Neural cell (in vitro differentiated cells): Measurements from ENCODE around the gene IL22RA2. TPM values are rescaled to one million over a fixed set of nuclear protein-coding genes. Genes with fewer than 3 reads are reported as not detected.

Experiments
- H2AFZ ChIP-seq: fragments of 200-600, 300-800 bp; sonication (generic), shearing (Covaris generic); 2 replicates; pipeline ENCODE4 v1.6.0; 2014; ENCODE audit warnings: low read depth, mild to moderate bottlenecking, antibody characterized with exemption, low read length, moderate library complexity
- H3F3A ChIP-seq: fragments of 200-600 bp; shearing (Covaris generic); 2 replicates; pipeline ENCODE4 v1.6.1; 2016; ENCODE audit warnings: mild to moderate bottlenecking, moderate library complexity, mixed read lengths, antibody characterized with exemption, low read length; ENCODE audit not compliant: insufficient read depth, poor library complexity, severe bottlenecking
- H3K27ac ChIP-seq: fragments of 200-600, 300-800 bp; sonication (generic), shearing (Covaris generic); 2 replicates; pipeline ENCODE4 v1.5.1; 2014; ENCODE audit warnings: mild to moderate bottlenecking, low read length, moderate library complexity
- H3K27me3 ChIP-seq: fragments of 300-800, 200-600 bp; sonication (generic), shearing (Covaris generic); 2 replicates; pipeline ENCODE4 v1.6.0; 2014; ENCODE audit warnings: mild to moderate bottlenecking, low read depth, low read length, moderate library complexity; ENCODE audit not compliant: insufficient read depth
- H3K36me3 ChIP-seq: fragments of 300-800, 200-600 bp; sonication (generic), shearing (Covaris generic); 2 replicates; pipeline ENCODE4 v1.5.1; 2014; ENCODE audit warnings: mild to moderate bottlenecking, antibody characterized with exemption, low read length, moderate library complexity; ENCODE audit not compliant: insufficient read depth
- H3K4me2 ChIP-seq: fragments of 300-800, 200-600 bp; sonication (generic), shearing (Covaris generic); 2 replicates; pipeline ENCODE4 v1.6.0; 2014; ENCODE audit warnings: mild to moderate bottlenecking, low read length
- H3K4me3 ChIP-seq: fragments of 300-800, 200-600 bp; sonication (generic), shearing (Covaris generic); 2 replicates; pipeline ENCODE4 v1.5.1; 2014; ENCODE audit warnings: mild to moderate bottlenecking, low read length, moderate library complexity
- H3K79me2 ChIP-seq: fragments of 200-600 bp; shearing (Covaris generic); replicated peaks from 2 replicates; pipeline ENCODE4 v1.6.0; 2014; ENCODE audit warnings: mild to moderate bottlenecking, low read length, moderate library complexity; ENCODE audit not compliant: insufficient read depth
- H3K9ac ChIP-seq: fragments of 300-800, 200-600 bp; sonication (generic), shearing (Covaris generic); 2 replicates; pipeline ENCODE4 v1.6.1; 2016; ENCODE audit warnings: mild to moderate bottlenecking, low read length, mixed read lengths
- H3K9me2 ChIP-seq: fragments of 200-600 bp; shearing (Covaris generic); 2 replicates; pipeline ENCODE4 v1.6.1; 2016; ENCODE audit warnings: mild to moderate bottlenecking, low read length, mixed read lengths; ENCODE audit not compliant: insufficient read depth
- H3K9me3 ChIP-seq: fragments of 200-600, 300-800 bp; sonication (generic), shearing (Covaris generic); 2 replicates; pipeline ENCODE4 v1.6.1; 2016; ENCODE audit warnings: mild to moderate bottlenecking, mixed run types, low read length, moderate library complexity, mixed read lengths
- H4K20me1 ChIP-seq: fragments of 200-600 bp; shearing (Covaris generic); 2 replicates; pipeline ENCODE4 v1.6.1; 2016; ENCODE audit warnings: mild to moderate bottlenecking, mixed run types; ENCODE audit not compliant: insufficient read depth
- EP300 ChIP-seq: fragments of 450-650 bp; conservative IDR thresholded peaks from 2 replicates; pipeline ENCODE4 v1.6.1; 2014; ENCODE audit warnings: antibody characterized with exemption, mild to moderate bottlenecking, moderate library complexity; ENCODE audit not compliant: poor library complexity, severe bottlenecking
- EZH2 ChIP-seq: fragments of 200-600, 300-800 bp; shearing (Covaris generic), sonication (generic); IDR thresholded peaks from 2 replicates; pipeline ENCODE4 v1.6.1; 2014; ENCODE audit warnings: antibody characterized with exemption, low read length, borderline replicate concordance, mild to moderate bottlenecking; ENCODE audit not compliant: insufficient read depth, poor library complexity, severe bottlenecking
- MXI1 ChIP-seq: fragments of 450-650 bp; conservative IDR thresholded peaks from 2 replicates; pipeline ENCODE4 v1.6.1; 2014; ENCODE audit warnings: antibody characterized with exemption, mild to moderate bottlenecking; ENCODE audit not compliant: poor library complexity, severe bottlenecking
- POLR2AphosphoS5 ChIP-seq: IDR thresholded peaks from 2 replicates; pipeline ENCODE4 v1.6.1; 2012
- RAD21 ChIP-seq: fragments of 450-650 bp; conservative IDR thresholded peaks from 2 replicates; pipeline ENCODE4 v1.6.1; 2014; ENCODE audit warnings: antibody characterized with exemption, mild to moderate bottlenecking, moderate library complexity
- SMC3 ChIP-seq: fragments of 450-650 bp; conservative IDR thresholded peaks from 2 replicates; pipeline ENCODE4 v1.6.1; 2014; ENCODE audit warnings: antibody characterized with exemption, mild to moderate bottlenecking, moderate library complexity; ENCODE audit not compliant: poor library complexity
- TAF1 ChIP-seq: IDR thresholded peaks from 2 replicates; pipeline ENCODE4 v1.6.1; 2012; ENCODE audit warnings: low read depth
- polyA plus RNA-seq: library from polyadenylated mRNA; depleted of rRNA; stranded (reverse); fragments of >200 nt; gene quantifications from 2 replicates; pipeline ENCODE4 v1.2.3, GENCODE V29; 2014
- TF ChIP-seq, protein P1 (sequence below): fragments of 450-650 bp; IDR thresholded peaks from 2 replicates; pipeline ENCODE4 v1.5.1; 2014; ENCODE audit warnings: antibody characterized with exemption, mild to moderate bottlenecking, moderate library complexity; ENCODE audit not compliant: poor library complexity, severe bottlenecking
- TF ChIP-seq, protein P2 (sequence below): IDR thresholded peaks from 2 replicates; pipeline ENCODE4 v1.6.1; 2012; ENCODE audit warnings: borderline replicate concordance

IL22RA2 gene
- polyA plus RNA-seq, 1 donor from 2014 or later: not detected

DNA sequence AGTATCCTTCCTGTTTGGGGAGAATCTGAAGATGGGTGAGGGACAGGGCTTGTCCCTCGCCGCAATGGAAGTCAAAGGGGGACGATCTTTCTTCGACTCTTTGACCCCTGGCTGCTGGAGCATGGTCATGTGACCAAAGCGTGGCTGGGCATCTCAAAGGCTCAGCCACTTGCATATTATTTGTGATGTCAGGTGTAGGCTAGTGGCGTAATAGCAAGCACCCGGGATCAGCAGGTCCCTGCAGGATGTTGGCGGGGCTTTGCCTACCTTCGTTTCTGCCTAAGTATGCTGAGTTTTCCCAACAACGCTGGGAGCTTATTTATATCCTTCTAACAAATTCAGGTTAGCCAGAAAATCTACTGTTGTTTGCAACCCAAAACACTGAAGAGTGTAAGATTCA lies 78.4 kb downstream of the IL22RA2 start:
- H3K79me2 ChIP-seq: no peaks in the 10 kb centered on the region
- no peaks in the 10 kb centered on the region for H3K36me3 ChIP-seq
- no peaks in the 10 kb centered on the region for H3F3A ChIP-seq
- no peaks in the 10 kb centered on the region for H3K27me3 ChIP-seq
- no peak overlapping the region for H3K4me3 ChIP-seq
- no peak overlapping the region for H3K9ac ChIP-seq
- no peak overlapping the region for H2AFZ ChIP-seq
- TF ChIP-seq EP300 (no peak), RAD21 (no peak), MXI1 (no peak), TAF1 (no peak), POLR2AphosphoS5 (no peak), SMC3 (no peak), EZH2 (no peak)
- TF ChIP-seq, protein P1, sequence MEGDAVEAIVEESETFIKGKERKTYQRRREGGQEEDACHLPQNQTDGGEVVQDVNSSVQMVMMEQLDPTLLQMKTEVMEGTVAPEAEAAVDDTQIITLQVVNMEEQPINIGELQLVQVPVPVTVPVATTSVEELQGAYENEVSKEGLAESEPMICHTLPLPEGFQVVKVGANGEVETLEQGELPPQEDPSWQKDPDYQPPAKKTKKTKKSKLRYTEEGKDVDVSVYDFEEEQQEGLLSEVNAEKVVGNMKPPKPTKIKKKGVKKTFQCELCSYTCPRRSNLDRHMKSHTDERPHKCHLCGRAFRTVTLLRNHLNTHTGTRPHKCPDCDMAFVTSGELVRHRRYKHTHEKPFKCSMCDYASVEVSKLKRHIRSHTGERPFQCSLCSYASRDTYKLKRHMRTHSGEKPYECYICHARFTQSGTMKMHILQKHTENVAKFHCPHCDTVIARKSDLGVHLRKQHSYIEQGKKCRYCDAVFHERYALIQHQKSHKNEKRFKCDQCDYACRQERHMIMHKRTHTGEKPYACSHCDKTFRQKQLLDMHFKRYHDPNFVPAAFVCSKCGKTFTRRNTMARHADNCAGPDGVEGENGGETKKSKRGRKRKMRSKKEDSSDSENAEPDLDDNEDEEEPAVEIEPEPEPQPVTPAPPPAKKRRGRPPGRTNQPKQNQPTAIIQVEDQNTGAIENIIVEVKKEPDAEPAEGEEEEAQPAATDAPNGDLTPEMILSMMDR: no peak
- TF ChIP-seq, protein P2, sequence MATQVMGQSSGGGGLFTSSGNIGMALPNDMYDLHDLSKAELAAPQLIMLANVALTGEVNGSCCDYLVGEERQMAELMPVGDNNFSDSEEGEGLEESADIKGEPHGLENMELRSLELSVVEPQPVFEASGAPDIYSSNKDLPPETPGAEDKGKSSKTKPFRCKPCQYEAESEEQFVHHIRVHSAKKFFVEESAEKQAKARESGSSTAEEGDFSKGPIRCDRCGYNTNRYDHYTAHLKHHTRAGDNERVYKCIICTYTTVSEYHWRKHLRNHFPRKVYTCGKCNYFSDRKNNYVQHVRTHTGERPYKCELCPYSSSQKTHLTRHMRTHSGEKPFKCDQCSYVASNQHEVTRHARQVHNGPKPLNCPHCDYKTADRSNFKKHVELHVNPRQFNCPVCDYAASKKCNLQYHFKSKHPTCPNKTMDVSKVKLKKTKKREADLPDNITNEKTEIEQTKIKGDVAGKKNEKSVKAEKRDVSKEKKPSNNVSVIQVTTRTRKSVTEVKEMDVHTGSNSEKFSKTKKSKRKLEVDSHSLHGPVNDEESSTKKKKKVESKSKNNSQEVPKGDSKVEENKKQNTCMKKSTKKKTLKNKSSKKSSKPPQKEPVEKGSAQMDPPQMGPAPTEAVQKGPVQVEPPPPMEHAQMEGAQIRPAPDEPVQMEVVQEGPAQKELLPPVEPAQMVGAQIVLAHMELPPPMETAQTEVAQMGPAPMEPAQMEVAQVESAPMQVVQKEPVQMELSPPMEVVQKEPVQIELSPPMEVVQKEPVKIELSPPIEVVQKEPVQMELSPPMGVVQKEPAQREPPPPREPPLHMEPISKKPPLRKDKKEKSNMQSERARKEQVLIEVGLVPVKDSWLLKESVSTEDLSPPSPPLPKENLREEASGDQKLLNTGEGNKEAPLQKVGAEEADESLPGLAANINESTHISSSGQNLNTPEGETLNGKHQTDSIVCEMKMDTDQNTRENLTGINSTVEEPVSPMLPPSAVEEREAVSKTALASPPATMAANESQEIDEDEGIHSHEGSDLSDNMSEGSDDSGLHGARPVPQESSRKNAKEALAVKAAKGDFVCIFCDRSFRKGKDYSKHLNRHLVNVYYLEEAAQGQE: no peak
- no peak overlapping the region for H3K4me2 ChIP-seq
- H3K9me2 ChIP-seq: no peaks in the 10 kb centered on the region
- H3K27ac ChIP-seq: no peak overlapping the region
- H3K9me3 ChIP-seq: no peaks in the 10 kb centered on the region
- no peaks in the 10 kb centered on the region for H4K20me1 ChIP-seq

DNA sequence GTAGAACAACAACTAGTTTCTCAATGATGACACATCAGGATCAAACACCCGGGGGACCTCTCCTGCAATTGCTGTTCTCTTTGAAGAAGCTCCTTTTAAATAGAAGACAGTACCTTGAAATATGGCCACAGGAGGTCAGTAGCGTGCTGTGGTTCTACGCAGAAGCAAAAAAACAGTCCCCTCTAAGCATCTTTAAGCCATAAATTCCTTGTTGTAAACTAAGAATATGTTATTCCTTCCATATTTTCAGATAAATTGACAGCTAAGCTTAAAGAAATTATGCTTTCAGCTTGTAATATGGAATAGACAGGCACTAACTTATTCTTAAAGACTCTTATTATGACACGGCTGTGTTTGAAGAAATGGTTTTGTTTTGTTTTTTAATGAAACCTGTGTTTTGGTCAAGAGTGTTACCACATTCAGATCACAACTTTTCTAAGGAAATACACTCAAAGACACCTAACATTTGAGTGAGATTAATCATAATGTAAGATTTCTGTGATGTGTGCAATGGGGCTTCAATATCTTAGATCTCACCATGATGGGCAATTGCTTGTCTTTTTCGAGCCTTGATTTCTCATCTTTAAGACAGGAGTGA lies 78.9 kb downstream of the IL22RA2 start:
- H4K20me1 ChIP-seq: no peaks in the 10 kb centered on the region
- H2AFZ ChIP-seq: no peak overlapping the region
- H3K9me2 ChIP-seq: no peaks in the 10 kb centered on the region
- no peak overlapping the region for H3K4me2 ChIP-seq
- no peaks in the 10 kb centered on the region for H3K27me3 ChIP-seq
- no peak overlapping the region for H3K27ac ChIP-seq
- no peak overlapping the region for H3K4me3 ChIP-seq
- H3K79me2 ChIP-seq: no peaks in the 10 kb centered on the region
- H3K9me3 ChIP-seq: no peaks in the 10 kb centered on the region
- H3F3A ChIP-seq: no peaks in the 10 kb centered on the region
- TF ChIP-seq SMC3 (peak; percentile 84), RAD21 (peak; percentile 80), POLR2AphosphoS5 (no peak)
- TF ChIP-seq, protein P1: peak; percentile 84
- H3K36me3 ChIP-seq: no peaks in the 10 kb centered on the region
- no peak overlapping the region for H3K9ac ChIP-seq

Other genes starting within 250 kb of the IL22RA2 start
- not detected in 2 replicates for gene IL20RA, start 128.7 kb downstream of the IL22RA2 start, polyA plus RNA-seq
- gene IFNGR1, start 45.7 kb upstream of the IL22RA2 start, polyA plus RNA-seq: 49.5 and 57.2 TPM in 2 replicates